ENCODE data around the gene PTPRR.

Gene PTPRR

DNA sequence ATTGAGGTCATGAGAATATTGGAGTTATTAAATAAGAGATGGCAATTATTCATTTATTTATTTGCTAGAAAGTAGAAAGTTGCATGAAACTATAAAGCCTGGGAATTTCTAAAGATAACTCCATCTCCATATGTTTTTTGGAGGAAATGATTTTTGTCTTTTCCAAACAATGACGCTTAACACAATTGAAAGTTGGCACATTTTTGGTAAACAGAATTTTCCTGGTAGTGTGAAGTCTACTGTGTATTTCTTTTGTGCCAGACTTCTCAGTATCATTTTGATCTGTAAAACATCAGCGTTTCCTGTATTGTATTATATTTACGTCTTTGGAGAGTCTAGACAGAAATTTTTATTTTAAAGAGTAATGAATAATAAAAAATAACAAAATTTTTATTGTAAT is 249.6 kb downstream of the PTPRR start:
- DNase-seq: no peak

DNA sequence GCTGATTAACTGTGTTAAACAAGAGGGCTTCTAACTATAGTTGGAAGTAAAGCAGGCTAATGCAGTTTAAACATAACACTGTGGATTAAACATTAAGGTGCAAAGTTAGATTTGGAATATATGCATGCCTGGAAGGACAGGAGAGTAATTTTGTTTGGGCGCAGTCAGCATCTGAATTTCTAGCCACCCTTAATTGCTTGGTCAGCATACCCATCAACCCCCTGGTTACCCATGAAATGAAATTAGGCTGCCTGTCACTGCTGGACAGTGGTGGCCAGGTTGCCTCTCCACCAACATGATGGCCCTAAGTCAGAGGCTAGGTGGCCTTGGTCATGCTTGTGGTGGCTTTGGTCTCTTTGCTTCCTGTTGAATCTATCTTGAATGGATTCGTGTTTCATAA is 253.3 kb downstream of the PTPRR start:
- no peak for DNase-seq

DNA sequence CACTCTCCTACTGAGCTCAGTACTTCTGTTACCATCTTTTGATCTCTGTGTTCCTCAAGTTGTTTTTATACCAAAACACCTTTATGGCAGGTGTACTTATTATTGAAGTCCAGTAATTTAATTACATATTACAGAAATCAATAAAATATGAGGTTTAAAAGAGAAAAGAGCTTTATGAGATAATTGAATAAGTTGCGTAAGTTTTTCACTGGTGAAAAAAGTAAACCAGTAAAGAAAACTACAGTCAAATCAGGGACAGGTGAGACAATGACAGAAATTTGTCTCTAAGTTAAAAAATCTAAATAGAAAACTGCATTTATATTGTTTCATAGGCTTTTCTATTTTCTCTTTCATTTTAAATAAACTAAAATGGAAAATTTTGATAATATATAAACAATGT is 254.2 kb downstream of the PTPRR start:
- no peak for DNase-seq

DNA sequence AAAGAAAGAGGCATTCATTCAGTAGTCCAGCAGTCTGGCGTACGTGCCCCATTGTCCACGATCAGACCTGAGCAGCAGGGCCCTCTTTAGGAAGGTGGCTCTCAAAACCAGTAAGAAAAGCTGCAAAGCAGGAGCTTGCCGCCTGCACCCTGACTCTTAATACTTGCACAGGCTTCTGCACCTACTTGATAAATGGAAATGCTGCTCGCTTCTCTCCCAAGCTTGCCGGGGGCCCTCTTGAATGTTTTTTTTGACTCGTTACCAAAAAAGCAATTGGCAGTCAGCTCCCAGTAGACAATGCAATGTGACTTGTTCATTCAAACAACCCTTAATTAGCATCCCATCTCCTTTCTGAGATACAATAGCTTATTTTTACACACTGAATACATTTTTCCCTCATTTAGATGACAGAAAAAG is 256.1 kb downstream of the PTPRR start:
- DNase-seq: no peak

DNA sequence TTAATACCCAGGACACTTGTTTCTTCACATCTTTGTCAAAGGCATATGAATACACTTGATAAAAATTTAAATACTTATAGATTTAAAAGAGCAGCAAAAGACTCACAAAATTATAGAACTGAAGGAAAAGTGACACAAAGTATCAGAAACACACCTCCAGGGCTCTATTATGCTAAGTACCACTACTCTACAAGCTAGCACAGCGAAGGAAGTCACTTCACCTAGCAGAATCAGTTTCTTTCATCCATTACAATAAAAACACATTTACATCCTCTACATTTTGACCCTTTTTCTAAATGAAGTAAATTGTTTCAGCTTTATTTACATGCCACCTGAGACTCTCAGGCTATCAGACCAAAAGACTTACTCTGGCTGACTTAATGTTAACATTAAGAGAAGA is 256.7 kb downstream of the PTPRR start:
- DNase-seq: no peak

DNA sequence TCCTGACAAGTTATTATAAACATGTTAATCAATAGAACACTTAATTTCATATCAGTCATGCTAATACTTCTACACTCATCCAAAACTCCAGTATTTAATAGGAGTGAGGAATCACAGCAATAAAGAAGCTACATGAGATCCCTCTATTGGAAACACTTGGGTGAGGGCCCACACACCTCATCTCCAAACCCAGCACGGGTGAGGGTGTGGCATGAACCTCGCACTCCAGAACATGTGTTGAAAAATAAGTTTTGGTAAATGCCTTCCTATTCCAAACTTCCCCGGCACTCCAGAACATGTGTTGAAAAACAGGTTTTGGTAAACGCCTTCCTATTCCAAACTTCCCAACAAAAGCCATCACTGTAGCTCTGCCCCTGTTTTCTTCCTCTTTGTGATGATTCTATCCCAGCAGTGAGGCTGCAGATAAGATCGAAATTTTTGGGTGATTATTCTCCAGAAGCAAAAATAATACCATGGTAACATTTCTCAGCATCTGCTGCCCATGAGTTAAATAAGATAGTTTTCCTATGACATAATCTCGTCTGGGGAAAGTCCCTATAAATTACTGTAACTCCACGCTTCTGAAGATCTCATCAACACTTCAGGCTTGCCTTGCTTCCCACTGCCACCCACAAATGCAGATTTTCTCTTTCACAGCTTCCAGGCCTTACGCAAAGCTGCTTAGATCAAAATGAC is 258.9 kb downstream of the PTPRR start:
- DNase-seq: no peak

DNA sequence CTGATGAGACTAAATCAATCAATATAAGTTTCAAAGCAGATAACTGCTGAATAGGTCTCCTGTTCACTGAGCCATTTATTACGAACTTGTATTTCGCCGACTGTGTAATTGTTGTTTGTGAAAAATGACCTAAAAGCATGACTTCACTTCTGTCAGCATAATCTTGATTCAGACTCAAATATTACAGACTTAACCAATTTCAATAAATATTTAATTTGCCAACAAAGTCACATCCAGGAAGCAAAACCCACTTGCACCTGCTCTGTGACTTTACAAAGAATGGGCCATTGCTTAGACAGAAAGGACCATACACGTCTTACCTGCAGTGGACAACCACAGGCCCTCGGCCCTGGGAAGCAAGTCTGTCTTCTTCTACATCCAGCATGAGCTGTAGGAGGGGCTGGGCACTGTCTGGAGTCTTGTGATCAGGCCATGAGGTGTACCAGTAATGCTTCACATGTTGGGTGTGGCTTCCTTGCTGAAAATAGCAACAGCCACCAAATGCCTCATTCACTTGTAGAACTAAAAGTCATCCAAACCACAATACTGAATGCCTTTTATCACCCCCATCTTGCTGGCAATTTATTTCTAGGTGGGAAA is 259.8 kb downstream of the PTPRR start:
- no peak for DNase-seq

DNA sequence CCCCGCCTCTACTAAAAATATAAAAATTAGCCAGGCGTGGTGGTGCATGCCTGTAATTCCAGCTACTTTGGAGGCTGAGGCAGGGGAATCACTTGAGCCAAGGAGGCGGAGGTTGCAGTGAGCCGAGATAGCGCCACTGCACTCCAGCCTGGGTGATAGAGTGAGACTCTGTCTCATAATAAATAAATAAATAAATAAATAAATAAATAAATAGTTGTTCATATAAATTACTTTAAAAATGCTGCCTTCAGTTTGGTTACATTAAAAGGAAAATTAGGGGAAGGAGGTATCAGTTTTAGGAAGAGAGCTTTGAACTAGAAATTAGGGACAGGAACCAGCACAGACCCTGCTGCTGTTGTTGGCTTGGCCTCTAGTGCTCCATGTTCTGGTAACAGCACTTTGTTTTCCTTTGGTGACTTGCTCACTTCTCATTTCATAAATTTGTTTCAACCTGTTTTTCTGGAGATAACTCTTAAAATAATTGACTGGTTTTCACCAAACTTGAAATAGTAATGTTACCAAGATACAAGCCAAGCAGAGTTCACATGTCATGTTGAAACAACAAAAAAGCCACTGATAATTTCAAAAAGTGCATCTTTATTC is 260.4 kb downstream of the PTPRR start:
- no peak for DNase-seq

DNA sequence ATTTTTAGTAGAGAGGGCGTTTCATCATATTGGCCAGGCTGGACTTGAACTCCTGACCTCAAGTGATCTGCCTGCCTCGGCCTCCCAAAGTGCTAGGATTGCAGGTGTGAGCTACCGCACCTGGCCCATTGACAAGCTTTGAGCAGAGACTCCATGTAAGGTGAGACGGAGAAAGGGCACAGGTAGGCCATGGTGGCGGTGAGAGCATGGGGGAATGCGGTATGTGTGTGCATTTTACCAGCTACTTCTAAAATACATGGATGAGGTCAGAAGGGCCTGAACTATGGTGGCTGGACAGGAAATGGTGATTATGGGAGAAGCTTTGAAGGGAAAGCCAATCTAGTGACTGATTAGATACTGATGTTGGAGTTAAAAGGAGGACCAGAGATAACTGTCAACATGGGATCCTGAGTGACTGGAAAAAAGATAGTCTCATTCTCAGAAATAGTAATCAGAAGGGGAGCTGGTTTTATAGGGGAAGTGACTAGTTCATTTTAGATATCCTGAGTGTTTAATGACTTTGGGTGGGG is 261.4 kb downstream of the PTPRR start:
- no peak for DNase-seq

DNA sequence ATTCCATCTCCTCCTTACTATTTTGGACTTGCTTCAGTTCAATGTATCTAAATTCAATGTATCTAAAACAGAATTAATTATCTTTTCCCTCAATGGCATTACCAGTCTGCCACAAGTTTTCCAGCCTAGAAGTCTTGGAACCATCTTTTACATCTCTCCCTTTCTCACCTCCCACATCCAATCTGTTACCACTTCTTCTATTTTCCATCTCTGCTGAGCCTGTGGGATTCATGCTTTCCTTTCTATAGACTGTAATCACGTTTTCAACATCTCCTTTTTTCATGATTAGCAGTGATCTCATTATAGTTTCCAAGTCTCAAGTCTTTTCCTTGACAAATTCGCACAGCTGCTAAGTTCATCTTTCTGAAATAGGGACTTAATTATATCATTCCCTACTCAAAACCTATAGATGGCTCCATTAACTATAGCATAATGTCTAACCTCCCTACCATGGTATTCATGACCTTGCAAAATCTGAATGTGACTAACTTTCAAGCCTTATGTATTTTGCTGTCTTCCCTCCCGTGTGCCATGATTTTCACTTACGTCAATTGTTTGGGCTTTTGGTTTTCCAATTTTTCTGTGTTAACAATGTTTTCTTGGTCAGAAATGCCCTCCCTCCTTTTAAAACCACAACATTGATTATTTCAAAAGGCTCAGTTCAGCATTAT is 262.8 kb downstream of the PTPRR start:
- no peak for DNase-seq

DNA sequence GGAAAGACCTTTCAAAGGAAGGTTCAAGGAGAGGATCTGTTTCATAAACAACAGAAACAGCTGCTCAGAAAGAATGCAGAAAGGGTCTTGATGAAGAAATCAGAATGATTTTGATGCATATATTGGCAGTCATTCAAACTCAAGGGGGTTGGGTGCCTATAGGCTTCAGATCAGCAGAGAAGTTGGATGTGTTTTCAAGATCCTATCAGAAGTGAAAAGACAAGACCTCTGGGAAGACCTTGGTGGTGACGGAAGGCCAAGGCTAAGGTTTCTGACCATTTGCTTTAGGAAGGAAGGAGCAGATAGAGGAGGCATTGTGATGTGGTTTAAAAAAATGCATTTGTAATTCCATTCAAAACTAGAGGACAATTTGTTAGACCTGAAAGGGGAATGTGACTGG is 268.1 kb downstream of the PTPRR start:
- DNase-seq: no peak

DNA sequence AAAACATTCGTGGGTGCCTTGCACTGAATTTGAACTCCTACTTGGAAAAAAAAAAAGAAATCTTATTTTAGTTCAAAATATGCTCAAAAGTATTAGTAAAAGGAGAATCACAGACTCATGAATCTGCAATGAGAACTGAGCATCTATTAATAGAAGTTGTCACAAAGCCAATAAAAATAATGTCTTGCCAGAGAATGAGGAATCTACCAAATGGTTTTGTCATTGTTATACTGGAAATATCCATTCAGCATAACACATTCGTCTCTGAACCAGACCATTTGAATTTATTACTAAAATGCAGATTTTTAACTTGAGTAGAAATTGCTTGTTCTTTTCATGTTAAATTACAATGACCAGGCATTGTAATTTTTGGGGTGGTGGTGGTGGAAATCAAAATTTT is 271.7 kb downstream of the PTPRR start:
- DNase-seq: no peak

DNA sequence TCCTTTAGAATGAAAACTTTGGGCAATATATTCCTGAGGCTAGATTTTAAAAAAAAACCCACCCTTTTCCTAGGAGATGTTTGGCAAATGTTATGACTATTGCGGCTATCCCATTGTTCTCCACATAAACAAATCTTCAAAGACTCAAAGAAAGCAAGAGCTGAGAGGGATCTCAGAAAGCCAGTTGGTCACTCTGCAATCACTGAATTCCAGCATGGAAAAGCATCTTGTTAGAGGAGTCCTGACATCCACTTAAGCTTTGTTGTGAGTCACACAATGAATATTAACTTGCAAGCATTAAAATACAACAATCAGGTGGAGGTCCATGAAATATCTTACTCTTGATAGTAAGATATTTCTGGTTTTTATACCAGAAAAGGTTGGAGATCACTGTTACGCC is 272.3 kb downstream of the PTPRR start:
- no peak for DNase-seq

DNA sequence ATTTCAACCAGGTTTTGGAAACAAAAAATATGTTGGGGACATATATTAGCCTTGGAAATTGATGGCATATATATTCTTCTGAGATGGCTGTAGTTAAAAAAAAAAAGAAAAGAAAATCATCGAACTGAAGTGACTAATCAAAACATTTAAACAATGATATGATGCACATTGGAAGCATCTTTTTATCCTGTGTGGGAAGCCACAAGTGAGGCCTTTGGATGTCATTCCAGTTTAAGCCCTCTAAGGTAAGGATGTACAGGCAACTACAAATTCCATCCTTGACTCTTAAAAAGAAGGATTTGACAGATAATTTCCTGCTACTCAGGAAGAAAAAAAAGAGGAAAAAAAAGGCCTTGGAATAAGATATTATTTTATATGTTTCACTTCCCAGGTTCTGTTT is 273.7 kb downstream of the PTPRR start:
- no peak for DNase-seq

DNA sequence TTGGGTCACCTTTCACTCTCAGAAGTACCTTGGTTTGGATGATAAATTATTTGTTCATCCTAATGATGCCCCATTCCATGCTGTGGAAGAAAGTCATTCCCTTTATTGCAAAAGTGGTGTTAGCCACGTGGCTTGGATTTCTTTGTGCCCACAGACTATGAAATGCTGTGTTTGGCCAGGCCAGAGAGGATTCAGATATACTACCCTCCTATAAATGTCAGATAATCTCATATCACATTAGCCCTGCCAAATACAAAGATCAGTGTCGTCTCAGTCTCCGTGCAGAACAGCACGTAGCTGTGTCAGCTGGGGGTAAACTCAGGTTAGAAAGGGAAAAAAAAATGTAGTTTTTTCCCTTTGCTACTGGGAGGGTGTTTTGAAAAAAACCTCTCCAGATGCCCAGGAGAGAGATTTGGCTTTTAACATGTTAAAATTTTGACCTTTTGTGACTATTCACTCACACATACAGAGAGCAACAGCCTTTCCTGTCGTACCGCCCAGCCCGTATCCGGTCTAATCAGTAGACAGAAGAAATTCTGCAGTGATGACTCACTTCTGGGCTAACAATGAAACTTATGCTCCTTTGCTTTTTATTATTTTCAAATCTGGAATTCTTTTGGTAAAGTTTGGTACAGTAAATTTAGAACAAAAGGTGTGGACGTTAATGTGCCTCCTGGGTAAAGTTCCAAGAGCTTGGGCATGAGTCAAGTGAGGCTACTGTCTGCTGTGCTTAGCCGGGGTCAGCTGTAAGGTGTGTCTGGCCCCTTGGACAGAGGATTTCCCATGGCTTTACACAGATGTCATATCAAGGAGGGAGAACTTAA is 274.8 kb downstream of the PTPRR start:
- DNase-seq: no peak

DNA sequence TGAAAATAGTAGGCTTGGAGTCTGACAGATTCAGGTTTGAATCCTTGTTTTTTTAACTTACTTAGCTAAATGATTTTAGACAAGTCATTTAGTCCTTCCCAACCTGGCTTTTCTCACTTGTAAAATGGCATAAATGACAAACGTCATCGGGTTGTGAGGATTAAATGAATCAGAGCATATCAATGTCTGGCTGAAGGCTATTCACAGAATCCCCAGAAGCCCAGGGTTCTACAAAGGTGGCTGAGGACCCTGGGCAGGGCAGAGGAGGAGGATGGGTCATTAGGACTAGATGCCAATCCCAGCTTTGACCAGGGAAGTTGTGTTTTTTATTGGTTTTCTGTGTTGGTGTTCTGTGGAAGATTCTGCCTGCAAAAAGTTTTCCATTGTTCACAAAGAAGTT is 275.7 kb downstream of the PTPRR start:
- DNase-seq: no peak

DNA sequence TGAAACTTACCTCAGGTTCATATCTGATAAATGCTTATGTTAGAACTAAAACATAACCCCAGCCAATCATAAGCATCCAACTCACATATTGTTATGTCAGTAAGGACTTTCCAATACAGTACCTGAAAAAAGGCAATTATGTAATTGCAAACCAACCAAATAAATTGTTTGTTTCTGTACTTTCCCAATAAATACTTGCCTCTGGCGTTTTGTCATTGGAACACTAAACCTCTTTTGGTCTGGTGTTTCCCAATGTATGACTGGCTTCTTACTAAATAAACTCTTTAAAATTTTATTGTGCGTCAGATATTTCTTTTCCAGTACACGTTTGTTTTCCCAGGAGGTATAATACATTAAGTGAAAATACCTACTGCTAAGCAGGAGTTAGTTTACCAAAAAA is 276.6 kb downstream of the PTPRR start:
- no peak for DNase-seq

DNA sequence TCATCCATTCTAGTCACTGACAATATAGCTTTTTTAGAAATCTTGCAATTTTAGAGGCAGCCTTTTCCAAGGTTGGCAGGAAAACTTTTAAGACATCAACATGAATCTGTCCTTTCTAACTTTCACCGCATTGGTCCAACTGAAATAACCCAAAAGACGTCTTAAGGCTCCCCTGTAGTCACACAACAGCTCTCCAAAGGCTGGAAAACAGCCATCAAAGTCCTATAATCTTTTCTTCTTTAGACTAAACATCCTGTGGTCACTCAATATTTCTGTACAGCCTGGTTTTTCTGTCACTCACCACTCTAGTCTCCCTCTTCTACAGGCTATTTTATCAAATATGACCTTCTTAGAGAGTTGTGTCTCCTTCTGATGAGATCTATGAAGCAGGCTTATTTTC is 278.8 kb downstream of the PTPRR start:
- no peak for DNase-seq

DNA sequence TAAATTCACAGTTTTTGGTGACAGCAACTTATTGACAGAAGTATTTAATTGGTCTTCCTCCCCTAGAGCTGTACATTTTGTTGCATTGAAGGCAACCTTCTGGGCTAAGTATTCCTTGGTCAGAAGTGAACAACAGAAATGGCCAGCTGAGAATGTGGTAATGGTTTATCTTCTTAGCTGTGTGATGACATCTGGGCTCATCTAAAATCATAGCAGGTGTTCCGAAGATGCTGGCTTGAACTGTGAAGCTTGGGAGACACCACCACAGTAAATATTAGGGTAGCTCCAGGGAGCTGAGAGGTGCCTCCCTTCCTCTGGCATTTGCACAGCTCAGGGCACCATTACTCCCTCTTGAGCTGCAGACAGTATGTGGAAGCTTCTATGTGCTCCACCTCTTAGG is 279.6 kb downstream of the PTPRR start:
- no peak for DNase-seq

DNA sequence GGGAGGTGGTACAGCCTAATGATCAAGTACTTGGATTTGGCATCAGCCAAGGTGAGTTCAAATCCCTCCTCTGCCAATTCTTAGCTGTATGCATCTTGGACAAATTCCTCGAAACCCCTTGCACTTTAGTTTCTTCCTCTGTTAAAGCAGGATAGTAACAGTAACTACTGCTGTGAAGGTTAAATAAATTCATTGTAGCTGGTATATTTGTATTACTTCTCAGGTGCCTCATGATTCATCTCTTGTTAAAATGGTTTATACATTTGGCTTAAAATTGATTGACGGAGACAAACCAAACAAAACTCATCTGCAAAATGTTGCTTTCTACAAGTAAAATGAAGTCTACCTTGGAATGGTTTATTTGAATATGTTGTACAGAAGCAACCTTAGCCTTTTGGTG is 281.0 kb downstream of the PTPRR start:
- DNase-seq: no peak

DNA sequence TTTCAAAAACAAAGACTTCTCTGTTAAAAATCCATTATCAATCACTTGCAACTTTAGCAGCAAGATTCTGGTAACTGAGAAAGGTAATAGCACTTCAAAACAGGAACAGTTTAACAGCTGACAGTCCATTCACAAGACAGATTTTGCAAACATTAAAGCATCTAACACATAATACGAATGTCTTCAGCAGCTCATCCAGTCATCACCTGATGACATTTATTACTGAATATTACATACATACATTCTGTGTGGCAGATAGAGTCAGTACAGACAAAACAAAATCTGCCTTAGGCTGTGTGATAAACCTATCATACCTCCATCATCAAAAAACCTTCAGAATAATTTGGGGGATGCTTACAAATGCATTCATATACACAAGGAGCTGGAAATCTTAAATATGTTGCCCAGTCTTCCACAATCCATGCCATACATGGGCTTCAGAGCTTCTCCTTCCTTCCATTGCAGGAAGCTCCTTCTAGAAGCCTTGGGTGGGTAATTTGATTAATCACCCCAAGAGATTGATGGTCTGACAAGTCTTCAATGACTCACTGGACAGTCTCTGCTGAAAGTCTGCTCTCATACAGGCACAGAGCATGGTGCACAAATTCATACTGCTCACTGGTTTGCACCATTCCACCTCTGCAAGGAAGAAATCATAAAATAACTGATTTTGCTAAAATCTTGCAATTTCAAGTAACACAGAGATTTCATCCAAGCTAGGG is 281.7 kb downstream of the PTPRR start:
- no peak for DNase-seq
